GM19193 (cell line): Measurements from ENCODE around the gene EXO5.

Source experiments
- POLR2A ChIP-seq: IDR thresholded peaks from 4 replicates; pipeline ENCODE4 v1.6.1; 2011; ENCODE audit not compliant: insufficient read depth, insufficient read length; ENCODE audit errors: extremely low read depth

EXO5 gene

GRCh38 chr1:40508375-40509341 lies at the start of gene EXO5:
EXO5 (plus strand) TSS chr1:40508767; CDS start chr1:40514545, 5,778 bp downstream.
- TF ChIP-seq POLR2A = peak; percentile 83

- TF ChIP-seq POLR2A = no peak
Observed at GRCh38 chr1:40462956-40463590, 45.5 kb upstream of the EXO5 start.

- TF ChIP-seq POLR2A = no peak
Observed at GRCh38 chr1:40469327-40469726, 39.2 kb upstream of the EXO5 start.

GRCh38 chr1:40475268-40475667 lies 33.3 kb upstream of the EXO5 start:
- TF ChIP-seq POLR2A = no peak

GRCh38 chr1:40476924-40477677 lies 31.5 kb upstream of the EXO5 start, which contains the start of gene ZFP69:
ZFP69 (plus strand) TSS chr1:40477290; CDS start chr1:40479362, 2,072 bp downstream.
- peak; percentile 75 for TF ChIP-seq POLR2A

GRCh38 chr1:40477678-40478053 lies 30.9 kb upstream of the EXO5 start:
- TF ChIP-seq POLR2A = no peak

GRCh38 chr1:40478276-40478675 lies 30.3 kb upstream of the EXO5 start:
- no peak for TF ChIP-seq POLR2A

GRCh38 chr1:40479156-40479555 lies 29.4 kb upstream of the EXO5 start:
- no peak for TF ChIP-seq POLR2A

GRCh38 chr1:40495315-40495903 lies 13.2 kb upstream of the EXO5 start:
- TF ChIP-seq POLR2A = no peak

- TF ChIP-seq POLR2A = no peak
Observed at GRCh38 chr1:40507973-40508372, 594 bp upstream of the EXO5 start.

GRCh38 chr1:40519517-40519916 lies 10.9 kb downstream of the EXO5 start:
- TF ChIP-seq POLR2A = no peak

GRCh38 chr1:40530735-40531380 lies 22.3 kb downstream of the EXO5 start:
- TF ChIP-seq POLR2A = no peak

- peak; percentile 83 for TF ChIP-seq POLR2A
Observed at GRCh38 chr1:40531381-40532061, 23.0 kb downstream of the EXO5 start, which contains the start of gene ZNF684. ZNF684 (plus strand) TSS chr1:40531637; CDS start chr1:40533167, 1,530 bp downstream.

GRCh38 chr1:40532062-40532389 lies 23.5 kb downstream of the EXO5 start:
- no peak for TF ChIP-seq POLR2A
